Thymus (tissue), 11 donors: ENCODE data around the gene PCDH9. TPM values are rescaled to one million over a fixed set of nuclear protein-coding genes. Genes with fewer than 3 reads are reported as not detected.

Source experiments
- DNase-seq, 9 donors: peaks; one replicate each; pipeline ENCODE4 v3.0.0-alpha.2; 2013; ENCODE audit warnings: low spot score in 9 of 9, low read depth in 6 of 9, missing footprints in 1 of 9
- H3K27ac ChIP-seq, 2 donors: one replicate each; pipeline ENCODE4 v1.5.1; 2013; ENCODE audit warnings: control low read depth in 1 of 2, low read depth in 1 of 2, low read length in 1 of 2, mild to moderate bottlenecking in 1 of 2, moderate library complexity in 1 of 2
- H3K27me3 ChIP-seq, 2 donors: one replicate each; pipeline ENCODE4 v1.5.1; 2013; ENCODE audit warnings: low read length in 1 of 2; ENCODE audit not compliant: control insufficient read depth in 2 of 2, insufficient read depth in 1 of 2
- H3K36me3 ChIP-seq, 2 donors: one replicate each; pipeline ENCODE4 v1.5.1; 2013; ENCODE audit warnings: low read length in 1 of 2, mild to moderate bottlenecking in 1 of 2, moderate library complexity in 1 of 2; ENCODE audit not compliant: control insufficient read depth in 2 of 2, insufficient read depth in 2 of 2
- H3K4me1 ChIP-seq, 2 donors: one replicate each; pipeline ENCODE4 v1.5.1; 2013; ENCODE audit warnings: low read length in 2 of 2; ENCODE audit not compliant: control insufficient read depth in 2 of 2, insufficient read depth in 2 of 2
- H3K4me3 ChIP-seq, 2 donors: one replicate each; pipeline ENCODE4 v1.5.1; 2013; ENCODE audit warnings: low read length in 2 of 2, control low read depth in 1 of 2, mild to moderate bottlenecking in 1 of 2
- H3K9me3 ChIP-seq, 2 donors: one replicate each; pipeline ENCODE4 v1.5.1; 2013; ENCODE audit warnings: low read length in 1 of 2, mild to moderate bottlenecking in 1 of 2; ENCODE audit not compliant: control insufficient read depth in 2 of 2, insufficient read depth in 1 of 2
- WGBS: extraction: QIAGEN DNeasy Blood & Tissue Kit; methylation state at CpG from one replicate; pipeline ENCODE4 v1.1.7; 2013; 5-methylcytosine and 5-hydroxymethylcytosine counted together
- polyA plus RNA-seq: library from polyadenylated mRNA; stranded (reverse); fragments of 200-250 nt; gene quantifications from one replicate; pipeline ENCODE4 v1.2.3, GENCODE V29; 2013
- total RNA-seq: library from RNA; stranded (reverse); fragments of 120-200 nt; gene quantifications from one replicate; pipeline ENCODE4 v1.2.4, GENCODE V29; 2013
- donor health status: healthy.

Gene PCDH9
- total and polyA plus RNA-seq, 2 donors = 0.82 to 5.0 TPM

DNA sequence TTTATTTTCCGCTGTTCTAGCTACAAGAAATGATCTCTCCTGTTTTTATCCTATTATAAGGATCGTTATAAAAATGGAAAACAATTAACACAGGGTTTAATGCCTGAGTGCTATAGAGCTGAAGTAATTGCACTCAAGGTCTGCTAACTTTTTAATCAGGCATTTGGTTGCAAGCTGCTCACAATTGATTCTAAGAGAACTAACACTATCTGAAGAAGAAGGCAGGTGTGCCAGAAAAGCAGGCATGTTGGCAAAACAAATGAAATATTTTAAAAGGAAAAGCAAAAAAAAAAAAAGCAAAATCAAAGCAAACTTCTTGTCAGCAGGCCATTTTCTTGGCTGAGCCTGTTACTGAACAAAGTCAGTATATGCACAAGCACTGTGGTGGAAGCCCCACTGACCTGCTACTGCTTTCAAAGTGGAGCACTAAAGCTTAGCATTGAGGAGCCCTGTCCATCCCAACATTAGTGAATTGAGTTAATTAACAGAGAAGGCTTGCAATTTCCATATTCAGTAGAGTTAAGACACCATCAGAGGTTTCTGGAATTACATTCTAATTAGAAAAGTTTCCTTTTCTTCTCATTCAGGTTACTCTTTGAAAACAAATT lies 574.2 kb downstream of the PCDH9 start:
- no peak for DNase-seq

DNA sequence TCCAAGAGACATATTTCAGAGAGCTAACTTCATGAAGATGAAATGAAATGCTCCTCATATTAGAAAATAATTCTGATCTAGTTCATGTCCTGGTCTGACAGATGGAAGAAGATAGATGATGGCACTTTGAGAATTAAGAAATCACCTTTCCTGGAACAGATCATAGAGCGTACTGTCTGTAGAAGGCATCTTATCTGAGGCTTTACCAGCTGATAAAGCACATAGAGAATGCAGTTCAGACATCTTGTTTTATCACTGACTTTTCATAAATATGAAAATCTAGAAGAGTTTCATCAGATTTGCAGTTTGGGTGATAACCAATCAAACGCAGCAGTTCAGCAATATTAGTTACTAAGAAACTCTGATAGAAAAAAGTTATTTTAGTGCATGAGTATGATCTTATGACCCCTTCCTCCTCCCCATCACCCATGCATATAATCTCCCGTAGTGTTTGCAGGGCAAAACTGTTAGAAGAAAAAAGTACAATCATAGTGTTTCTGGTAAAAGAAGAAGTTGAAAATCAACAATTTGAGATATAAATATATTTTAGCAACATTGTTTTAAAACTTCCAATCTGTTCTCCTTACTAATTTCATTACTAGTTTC lies 585.2 kb downstream of the PCDH9 start:
- 95% methylated on average over 3 of the region's 3 CpGs for WGBS
- H3K36me3 ChIP-seq = no peaks in the 10 kb centered on the region
- DNase-seq = no peak
- H3K4me3 ChIP-seq = no peak overlapping the region
- no peak overlapping the region for H3K27ac ChIP-seq
- no peaks in the 10 kb centered on the region for H3K4me1 ChIP-seq
- H3K9me3 ChIP-seq = no peaks in the 10 kb centered on the region
- no peaks in the 10 kb centered on the region for H3K27me3 ChIP-seq

More for the DNA sequence above, 574.2 kb downstream of the PCDH9 start:
- 95% methylated on average over 2 of the region's 2 CpGs for WGBS
- Histone ChIP-seq H3K4me1 (no peaks in the 10 kb centered on the region), H3K27me3 (no peaks in the 10 kb centered on the region), H3K9me3 (no peaks in the 10 kb centered on the region), H3K4me3 (no peak overlapping the region), H3K27ac (no peak overlapping the region), H3K36me3 (no peaks in the 10 kb centered on the region)

DNA sequence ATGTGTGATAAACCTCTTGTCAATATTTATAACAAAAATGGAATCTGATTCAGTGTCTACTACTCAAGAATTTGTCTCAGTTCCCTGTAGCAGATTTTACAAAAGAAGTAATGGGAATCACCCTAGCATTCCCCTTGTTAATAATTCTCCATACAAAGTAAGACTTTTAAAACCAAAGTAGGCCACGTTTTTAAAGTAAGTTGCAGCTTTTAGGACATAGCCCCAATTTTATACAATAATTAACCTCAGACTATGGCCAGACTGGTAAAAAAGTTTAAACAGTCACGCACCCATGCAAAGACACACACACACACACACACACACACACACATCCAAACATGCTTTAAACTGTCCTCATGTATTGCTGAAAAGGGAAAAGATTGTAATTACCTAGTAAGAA lies 589.9 kb downstream of the PCDH9 start:
- H3K9me3 ChIP-seq = no peaks in the 10 kb centered on the region
- H3K27me3 ChIP-seq = no peaks in the 10 kb centered on the region
- 93% methylated on average over 2 of the region's 2 CpGs for WGBS
- no peak for DNase-seq
- no peak overlapping the region for H3K4me3 ChIP-seq
- no peak overlapping the region for H3K27ac ChIP-seq
- H3K4me1 ChIP-seq = no peaks in the 10 kb centered on the region
- H3K36me3 ChIP-seq = no peaks in the 10 kb centered on the region

DNA sequence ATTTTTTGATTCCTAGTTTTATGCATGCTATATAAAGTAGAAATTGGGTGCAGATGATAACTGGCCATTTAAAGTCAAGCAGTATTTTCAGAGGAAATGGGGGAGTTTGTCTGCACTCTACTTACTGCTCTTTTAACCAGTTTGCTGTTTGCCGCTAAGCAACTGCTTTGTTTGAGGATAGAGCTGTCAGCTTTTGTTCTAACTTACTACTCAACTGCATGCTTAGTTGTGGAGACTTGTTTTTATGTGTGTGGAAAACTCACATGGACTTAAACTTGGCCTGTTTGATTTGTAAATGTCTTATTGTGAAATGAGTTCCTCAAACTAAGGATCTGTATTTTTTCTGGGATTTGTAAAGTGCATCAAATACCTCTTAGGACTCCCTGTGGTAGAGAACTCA lies 591.1 kb downstream of the PCDH9 start:
- Histone ChIP-seq H3K9me3 (no peaks in the 10 kb centered on the region), H3K4me3 (no peak overlapping the region), H3K36me3 (no peaks in the 10 kb centered on the region), H3K4me1 (no peaks in the 10 kb centered on the region), H3K27ac (no peak overlapping the region), H3K27me3 (no peaks in the 10 kb centered on the region)
- no peak for DNase-seq
- WGBS = 94% methylated on average over 1 of the region's 1 CpG

DNA sequence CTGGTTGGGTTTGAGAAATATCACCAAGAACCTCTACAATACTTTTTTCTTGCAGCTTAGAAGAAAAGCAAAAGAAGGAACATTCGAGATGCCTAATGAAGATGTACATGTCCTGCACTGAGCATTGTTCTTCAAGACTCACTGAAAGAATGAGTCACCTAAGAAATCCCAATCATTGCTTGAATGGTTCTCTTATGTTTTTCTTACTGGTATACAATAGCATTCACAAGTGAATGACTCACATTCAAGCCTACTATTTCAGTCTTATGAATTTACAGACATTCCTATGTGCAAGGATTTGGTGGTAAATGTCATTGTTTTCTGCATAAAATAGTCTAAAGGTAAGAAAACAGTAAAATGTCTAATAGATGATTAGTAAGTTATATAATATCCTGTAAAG lies 594.6 kb downstream of the PCDH9 start:
- Histone ChIP-seq H3K27me3 (no peaks in the 10 kb centered on the region), H3K4me1 (no peaks in the 10 kb centered on the region), H3K36me3 (no peaks in the 10 kb centered on the region), H3K9me3 (no peaks in the 10 kb centered on the region), H3K4me3 (no peak overlapping the region), H3K27ac (no peak overlapping the region)
- no peak for DNase-seq
- WGBS = 88% methylated on average over 1 of the region's 1 CpG

DNA sequence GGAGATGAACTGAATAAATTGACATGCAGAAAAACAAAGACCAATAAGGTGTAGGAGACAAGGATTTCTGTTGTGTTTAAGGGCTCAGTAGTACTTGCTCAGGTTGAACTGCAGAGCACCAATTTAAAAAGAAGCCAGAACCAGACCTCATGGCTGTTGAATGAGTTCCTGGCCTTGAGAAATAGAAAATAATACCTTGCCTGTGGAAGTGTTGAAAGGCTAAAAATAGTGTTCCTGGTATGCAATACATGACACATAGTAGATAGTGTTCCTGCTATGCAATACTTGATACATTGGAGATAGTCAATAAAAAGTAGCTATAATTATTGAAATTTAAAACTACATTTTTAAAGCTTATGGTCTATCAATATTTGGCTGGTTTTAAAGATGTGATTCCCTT lies 595.8 kb downstream of the PCDH9 start:
- no peak overlapping the region for H3K27ac ChIP-seq
- H3K4me1 ChIP-seq = no peaks in the 10 kb centered on the region
- no peak for DNase-seq
- H3K4me3 ChIP-seq = no peak overlapping the region
- H3K9me3 ChIP-seq = no peaks in the 10 kb centered on the region
- no peaks in the 10 kb centered on the region for H3K27me3 ChIP-seq
- no peaks in the 10 kb centered on the region for H3K36me3 ChIP-seq

DNA sequence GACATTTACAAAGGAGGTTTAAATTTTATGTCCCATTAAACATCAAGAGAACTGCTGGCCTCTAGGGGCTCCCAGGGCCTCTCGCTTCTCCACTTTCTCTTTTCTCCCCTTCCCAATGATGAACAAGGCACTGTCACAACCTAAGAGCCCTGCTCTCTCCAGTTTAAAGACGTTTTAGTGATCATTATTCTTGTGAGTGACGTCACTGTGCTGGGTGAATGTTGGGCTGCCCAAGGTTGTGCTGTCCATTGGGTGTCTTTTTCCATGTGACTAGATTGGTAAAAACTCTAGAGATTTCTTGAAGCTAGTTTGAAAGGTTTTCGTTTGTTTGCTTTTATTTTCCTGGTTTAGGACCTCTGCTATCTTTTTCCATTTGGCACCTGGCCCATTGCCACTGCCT lies 602.6 kb downstream of the PCDH9 start:
- DNase-seq = no peak
- Histone ChIP-seq H3K4me1 (no peaks in the 10 kb centered on the region), H3K27me3 (no peaks in the 10 kb centered on the region), H3K4me3 (no peak overlapping the region), H3K9me3 (no peaks in the 10 kb centered on the region), H3K27ac (no peak overlapping the region), H3K36me3 (no peaks in the 10 kb centered on the region)
- WGBS = 91% methylated on average over 4 of the region's 4 CpGs

DNA sequence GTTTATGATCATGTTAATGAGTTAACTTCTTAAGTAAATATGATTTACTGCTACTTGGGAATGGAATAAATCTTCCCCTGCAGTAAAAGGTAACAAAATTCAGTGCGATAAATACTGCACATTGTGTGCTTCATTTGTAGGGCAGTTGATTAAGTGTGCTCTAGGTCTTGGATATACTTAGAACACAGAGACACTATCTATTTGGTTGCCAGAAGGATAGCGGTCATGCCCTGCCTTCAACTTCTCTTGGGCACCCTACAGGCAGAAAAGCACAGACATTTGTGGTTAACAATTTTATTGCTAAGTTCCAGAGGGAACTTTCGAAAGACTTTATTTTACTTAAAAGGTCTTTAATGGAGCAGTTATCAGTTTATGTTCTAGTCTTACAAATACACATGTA lies 605.8 kb downstream of the PCDH9 start:
- 96% methylated on average over 3 of the region's 3 CpGs for WGBS
- no peaks in the 10 kb centered on the region for H3K4me1 ChIP-seq
- H3K27me3 ChIP-seq = no peaks in the 10 kb centered on the region
- H3K9me3 ChIP-seq = no peaks in the 10 kb centered on the region
- no peak for DNase-seq
- H3K4me3 ChIP-seq = no peak overlapping the region
- H3K36me3 ChIP-seq = no peaks in the 10 kb centered on the region
- no peak overlapping the region for H3K27ac ChIP-seq

DNA sequence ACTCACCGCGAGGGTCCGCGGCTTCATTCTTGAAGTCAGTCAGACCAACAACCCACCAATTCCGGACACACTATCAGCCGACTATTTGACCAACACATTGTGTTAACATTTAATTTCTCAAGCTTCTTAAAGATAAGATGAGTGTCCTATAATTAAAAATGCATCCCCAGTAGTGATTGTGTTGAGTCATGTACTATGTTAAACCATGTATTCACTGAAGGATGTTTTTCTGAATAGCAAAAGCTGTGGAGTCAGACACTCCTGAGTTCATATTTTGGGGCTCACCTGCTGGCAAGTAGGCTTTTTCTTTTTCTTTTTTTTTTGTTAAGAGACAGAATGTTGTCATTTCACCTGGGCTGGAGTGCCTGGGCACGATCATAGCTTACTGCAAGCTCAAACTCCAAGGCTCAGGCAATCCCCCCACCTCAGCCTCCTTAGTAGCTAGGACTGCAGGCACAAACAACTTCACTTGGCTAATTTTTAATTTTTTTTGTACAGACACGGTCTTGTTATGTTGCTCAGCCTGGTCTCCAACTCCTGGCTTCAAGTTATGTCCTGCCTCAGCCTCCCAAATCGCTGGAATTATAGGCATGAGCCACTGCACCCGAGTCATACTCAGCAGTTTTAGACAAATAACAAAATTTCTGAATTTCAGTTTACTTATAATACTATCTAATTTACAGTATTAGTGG lies 606.9 kb downstream of the PCDH9 start:
- 98% methylated on average over 10 of the region's 10 CpGs for WGBS
- H3K27ac ChIP-seq = no peak overlapping the region
- H3K9me3 ChIP-seq = no peaks in the 10 kb centered on the region
- H3K36me3 ChIP-seq = no peaks in the 10 kb centered on the region
- H3K27me3 ChIP-seq = no peaks in the 10 kb centered on the region
- H3K4me3 ChIP-seq = no peak overlapping the region
- H3K4me1 ChIP-seq = no peaks in the 10 kb centered on the region
- no peak for DNase-seq
